ENCODE measurements around the gene ALDOB. TPM values are rescaled to one million over a fixed set of nuclear protein-coding genes. Genes with fewer than 3 reads are reported as not detected.

Gene ALDOB
- total RNA-seq, 6 experiments from 2014 or later: not detected

GRCh38 chr9:101445353-101446029 is 9.9 kb upstream of the ALDOB start:
- Mint-ChIP-seq H3K27me3 (ENCODE audit: insufficient read depth) (peaks cover 19% of the 10 kb centered on the region), H3K4me1 (ENCODE audit: low read depth) (peaks cover 21% of the 10 kb centered on the region), H3K27ac (peak overlapping the region; percentile 49; the same call in 1 of the 2 replicates), H3K36me3 (ENCODE audit: low read depth) (no peaks in the 10 kb centered on the region), H3K4me3 (peak overlapping the region; percentile 70), H3K9me3 (no peaks in the 10 kb centered on the region)
- DNase-seq: no peak
- TF ChIP-seq, protein P1, sequence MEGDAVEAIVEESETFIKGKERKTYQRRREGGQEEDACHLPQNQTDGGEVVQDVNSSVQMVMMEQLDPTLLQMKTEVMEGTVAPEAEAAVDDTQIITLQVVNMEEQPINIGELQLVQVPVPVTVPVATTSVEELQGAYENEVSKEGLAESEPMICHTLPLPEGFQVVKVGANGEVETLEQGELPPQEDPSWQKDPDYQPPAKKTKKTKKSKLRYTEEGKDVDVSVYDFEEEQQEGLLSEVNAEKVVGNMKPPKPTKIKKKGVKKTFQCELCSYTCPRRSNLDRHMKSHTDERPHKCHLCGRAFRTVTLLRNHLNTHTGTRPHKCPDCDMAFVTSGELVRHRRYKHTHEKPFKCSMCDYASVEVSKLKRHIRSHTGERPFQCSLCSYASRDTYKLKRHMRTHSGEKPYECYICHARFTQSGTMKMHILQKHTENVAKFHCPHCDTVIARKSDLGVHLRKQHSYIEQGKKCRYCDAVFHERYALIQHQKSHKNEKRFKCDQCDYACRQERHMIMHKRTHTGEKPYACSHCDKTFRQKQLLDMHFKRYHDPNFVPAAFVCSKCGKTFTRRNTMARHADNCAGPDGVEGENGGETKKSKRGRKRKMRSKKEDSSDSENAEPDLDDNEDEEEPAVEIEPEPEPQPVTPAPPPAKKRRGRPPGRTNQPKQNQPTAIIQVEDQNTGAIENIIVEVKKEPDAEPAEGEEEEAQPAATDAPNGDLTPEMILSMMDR (IDR thresholded peaks at IDR 0.05): no peak

DNA sequence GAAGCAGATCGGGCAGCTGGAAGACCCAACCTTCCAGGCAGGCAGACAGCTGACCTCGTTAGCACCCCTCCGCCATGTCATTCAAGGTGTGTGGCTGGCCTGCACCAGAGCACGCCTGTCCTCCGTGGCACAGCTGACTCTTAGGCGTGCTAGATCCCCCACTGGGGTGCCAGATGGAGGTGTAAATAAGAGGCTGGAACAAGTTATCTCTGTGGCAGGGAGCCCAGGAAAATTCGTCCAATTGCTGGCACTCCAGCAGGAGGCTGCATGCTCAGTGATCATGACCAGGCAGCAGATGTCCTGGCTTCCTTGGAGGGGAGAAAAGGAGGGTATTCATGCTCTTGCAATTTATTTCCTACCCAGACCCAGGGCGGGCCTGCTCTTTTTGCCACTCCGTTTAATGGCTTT is 7.8 kb upstream of the ALDOB start:
- TF ChIP-seq, protein P1 (IDR thresholded peaks at IDR 0.05): no peak
- no peak for DNase-seq
- Mint-ChIP-seq H3K4me1 (ENCODE audit: low read depth) (peaks cover 10% of the 10 kb centered on the region), H3K27ac (no peak overlapping the region), H3K27me3 (ENCODE audit: insufficient read depth) (peaks cover 17% of the 10 kb centered on the region), H3K36me3 (ENCODE audit: low read depth) (no peaks in the 10 kb centered on the region), H3K9me3 (no peaks in the 10 kb centered on the region), H3K4me3 (no peak overlapping the region)

DNA sequence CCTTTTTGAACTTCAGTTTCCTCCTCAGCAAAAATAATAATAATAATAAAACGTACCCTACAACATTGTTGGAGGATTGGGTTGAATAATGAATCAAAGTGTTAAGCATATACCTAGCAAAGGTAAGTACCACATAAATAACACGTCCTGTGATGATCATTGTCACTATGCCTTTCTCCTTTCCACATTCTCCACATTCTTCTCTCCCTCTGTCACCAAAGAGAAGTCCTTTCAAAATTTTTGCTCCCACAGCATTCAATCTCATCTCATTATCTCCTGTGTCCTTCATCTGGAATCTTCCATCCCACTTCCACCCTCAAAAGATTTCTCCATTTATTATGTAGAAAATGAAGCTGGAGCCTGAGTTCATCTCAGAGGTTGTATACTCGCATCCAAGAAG is 7.2 kb upstream of the ALDOB start:
- no peaks in the 10 kb centered on the region for H3K36me3 Mint-ChIP-seq (ENCODE audit: low read depth)
- peaks cover 18% of the 10 kb centered on the region for H3K27me3 Mint-ChIP-seq (ENCODE audit: insufficient read depth)
- H3K4me1 Mint-ChIP-seq (ENCODE audit: low read depth): peaks cover 9% of the 10 kb centered on the region; the same call in 1 of the 2 replicates
- H3K4me3 Mint-ChIP-seq: no peak overlapping the region
- no peak overlapping the region for H3K27ac Mint-ChIP-seq
- no peak for DNase-seq
- H3K9me3 Mint-ChIP-seq: no peaks in the 10 kb centered on the region
- TF ChIP-seq, protein P1 (IDR thresholded peaks at IDR 0.05): no peak

DNA sequence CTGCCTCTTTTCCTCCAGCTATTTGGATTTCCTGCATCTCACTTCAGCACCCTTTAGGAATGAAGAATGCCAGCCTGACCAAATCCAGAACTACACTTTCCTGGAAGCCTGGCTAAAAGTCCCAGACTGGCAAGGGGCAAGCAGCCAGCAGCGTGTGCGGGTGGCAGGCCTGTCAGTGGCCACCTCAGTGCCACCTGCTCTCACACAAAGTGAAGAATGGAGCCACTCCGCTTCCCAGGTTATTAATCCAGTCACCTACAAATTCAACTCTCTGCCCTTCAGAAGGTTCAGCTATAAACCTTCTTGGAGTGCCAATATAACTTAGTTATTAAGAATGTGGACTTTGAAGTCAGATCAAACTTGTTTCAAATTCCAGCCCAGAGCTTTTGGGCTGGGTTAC is 6.7 kb upstream of the ALDOB start:
- Mint-ChIP-seq H3K4me1 (ENCODE audit: low read depth) (peaks cover 9% of the 10 kb centered on the region; the same call in 1 of the 2 replicates), H3K36me3 (ENCODE audit: low read depth) (no peaks in the 10 kb centered on the region), H3K4me3 (no peak overlapping the region), H3K27ac (no peak overlapping the region), H3K9me3 (no peaks in the 10 kb centered on the region), H3K27me3 (ENCODE audit: insufficient read depth) (peaks cover 22% of the 10 kb centered on the region)
- DNase-seq: no peak
- TF ChIP-seq, protein P1 (IDR thresholded peaks at IDR 0.05): no peak

- no peaks in the 10 kb centered on the region for H3K36me3 Mint-ChIP-seq (ENCODE audit: low read depth)
These were observed 5.2 kb upstream of the ALDOB start for GRCh38 chr9:101440714-101441230.

More at GRCh38 chr9:101440714-101441230, 5.2 kb upstream of the ALDOB start:
- DNase-seq: no peak
- H3K4me1 Mint-ChIP-seq (ENCODE audit: low read depth): peaks cover 9% of the 10 kb centered on the region; the same call in 1 of the 2 replicates
- H3K4me3 Mint-ChIP-seq: no peak overlapping the region
- TF ChIP-seq, protein P1 (IDR thresholded peaks at IDR 0.05): no peak
- no peaks in the 10 kb centered on the region for H3K9me3 Mint-ChIP-seq
- H3K27ac Mint-ChIP-seq: no peak overlapping the region
- peaks cover 20% of the 10 kb centered on the region for H3K27me3 Mint-ChIP-seq (ENCODE audit: insufficient read depth)

All from HFFc6 (cell line).